GM12878 (cell line): ENCODE data around the gene CNPPD1.

Experiments
- RELB ChIP-seq: fragments of 450-650 bp; IDR thresholded peaks from 2 replicates; pipeline ENCODE4 v1.6.1; 2017; ENCODE audit warnings: low read depth, mild to moderate bottlenecking, moderate library complexity
- TF ChIP-seq, protein P1 (sequence below), 3 experiments: IDR thresholded peaks in 2 of 3; conservative IDR thresholded peaks in 1 of 3; 2 replicates each; pipeline ENCODE4 v1.5.1; 2011; ENCODE audit warnings: low read depth in 3 of 3, low read length in 3 of 3, mild to moderate bottlenecking in 3 of 3, control low read depth in 2 of 3, moderate library complexity in 2 of 3, inconsistent platforms in 1 of 3, mixed read lengths in 1 of 3; ENCODE audit not compliant: control insufficient read depth in 2 of 3, insufficient read depth in 1 of 3; ENCODE audit errors: extremely low read depth in 1 of 3

DNA sequence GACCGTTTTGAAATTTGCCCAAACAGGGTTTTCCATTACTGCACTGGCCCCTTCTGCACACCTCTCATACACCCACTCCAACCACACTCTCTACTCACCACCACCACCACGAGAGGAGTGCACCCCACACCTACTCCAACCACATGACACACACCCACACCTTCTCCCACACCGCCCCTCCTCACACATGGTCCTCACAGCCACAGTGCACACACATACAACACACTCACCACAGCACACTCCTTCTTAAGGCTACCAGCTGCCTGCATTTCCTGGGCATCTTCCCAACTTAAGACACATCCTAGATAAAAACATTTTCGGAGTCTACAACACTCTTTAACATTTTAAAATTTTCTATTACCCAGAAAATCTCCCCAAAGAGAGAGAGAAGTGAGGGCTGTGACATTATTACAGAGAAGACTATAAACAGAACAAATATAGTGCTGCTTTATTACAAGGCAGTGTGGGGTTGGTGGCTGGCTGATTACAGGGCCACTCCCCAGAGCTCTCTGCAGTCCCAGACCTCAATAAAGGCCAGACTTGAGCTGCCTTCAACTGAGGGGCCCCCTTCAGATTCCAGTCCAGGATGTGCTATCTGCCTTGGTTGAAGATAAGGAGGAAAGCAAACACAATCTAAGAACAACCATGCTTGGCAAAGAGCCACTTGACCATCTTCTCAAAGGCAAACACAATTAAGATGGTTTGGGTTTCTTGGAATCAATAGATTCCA is 52.2 kb downstream of the CNPPD1 start:
- TF ChIP-seq, protein P1, sequence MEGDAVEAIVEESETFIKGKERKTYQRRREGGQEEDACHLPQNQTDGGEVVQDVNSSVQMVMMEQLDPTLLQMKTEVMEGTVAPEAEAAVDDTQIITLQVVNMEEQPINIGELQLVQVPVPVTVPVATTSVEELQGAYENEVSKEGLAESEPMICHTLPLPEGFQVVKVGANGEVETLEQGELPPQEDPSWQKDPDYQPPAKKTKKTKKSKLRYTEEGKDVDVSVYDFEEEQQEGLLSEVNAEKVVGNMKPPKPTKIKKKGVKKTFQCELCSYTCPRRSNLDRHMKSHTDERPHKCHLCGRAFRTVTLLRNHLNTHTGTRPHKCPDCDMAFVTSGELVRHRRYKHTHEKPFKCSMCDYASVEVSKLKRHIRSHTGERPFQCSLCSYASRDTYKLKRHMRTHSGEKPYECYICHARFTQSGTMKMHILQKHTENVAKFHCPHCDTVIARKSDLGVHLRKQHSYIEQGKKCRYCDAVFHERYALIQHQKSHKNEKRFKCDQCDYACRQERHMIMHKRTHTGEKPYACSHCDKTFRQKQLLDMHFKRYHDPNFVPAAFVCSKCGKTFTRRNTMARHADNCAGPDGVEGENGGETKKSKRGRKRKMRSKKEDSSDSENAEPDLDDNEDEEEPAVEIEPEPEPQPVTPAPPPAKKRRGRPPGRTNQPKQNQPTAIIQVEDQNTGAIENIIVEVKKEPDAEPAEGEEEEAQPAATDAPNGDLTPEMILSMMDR (IDR thresholded peaks at IDR 0.05 in 2 of 3, conservative IDR thresholded peaks at IDR 0.05 in 1 of 3; ENCODE audit: control insufficient read depth in 2 of 3, extremely low read depth in 1 of 3, insufficient read depth in 1 of 3, low read depth in 3 of 3, low read length in 3 of 3): no peak
- TF ChIP-seq RELB: no peak
